H9 (cell line): Measurements from ENCODE around the gene DDX24. TPM values are rescaled to one million over a fixed set of nuclear protein-coding genes. Genes with fewer than 3 reads are reported as not detected.

Experiments
- DNase-seq: peaks from one replicate; pipeline ENCODE4 v3.0.0-alpha.2; 2017
- H2AFZ ChIP-seq: one replicate; pipeline ENCODE4 v1.6.1; 2013; ENCODE audit warnings: mild to moderate bottlenecking, low read length, control low read depth, moderate library complexity
- H2AK5ac ChIP-seq: 2 replicates; pipeline ENCODE4 v1.6.1; 2013; ENCODE audit warnings: low read length, control low read depth, mixed read lengths; ENCODE audit not compliant: insufficient read length
- H2BK120ac ChIP-seq: one replicate; pipeline ENCODE4 v1.6.1; 2013; ENCODE audit warnings: low read depth, mild to moderate bottlenecking, low read length, control low read depth, inconsistent platforms; ENCODE audit not compliant: poor library complexity, severe bottlenecking
- H2BK12ac ChIP-seq: 2 replicates; pipeline ENCODE4 v1.6.1; 2013; ENCODE audit warnings: low read length, control low read depth, mixed read lengths, low read depth; ENCODE audit not compliant: insufficient read length
- H2BK15ac ChIP-seq: 2 replicates; pipeline ENCODE4 v1.6.1; 2013; ENCODE audit warnings: low read depth, low read length, control low read depth
- H2BK20ac ChIP-seq: one replicate; pipeline ENCODE4 v1.6.1; 2013; ENCODE audit warnings: low read depth, mild to moderate bottlenecking, low read length, control low read depth, inconsistent platforms; ENCODE audit not compliant: poor library complexity, severe bottlenecking
- H2BK5ac ChIP-seq: 2 replicates; pipeline ENCODE4 v1.6.1; 2013; ENCODE audit warnings: low read length, control low read depth, mixed read lengths; ENCODE audit not compliant: insufficient read length
- H3K14ac ChIP-seq: 2 replicates; pipeline ENCODE4 v1.6.1; 2013; ENCODE audit warnings: low read length, control low read depth; ENCODE audit not compliant: insufficient read depth
- H3K18ac ChIP-seq: 2 replicates; pipeline ENCODE4 v1.6.1; 2013; ENCODE audit warnings: low read depth, mild to moderate bottlenecking, mixed read lengths, low read length, control low read depth; ENCODE audit not compliant: insufficient read length
- H3K23ac ChIP-seq: 2 replicates; pipeline ENCODE4 v1.6.1; 2013; ENCODE audit warnings: low read length, control low read depth, mixed read lengths, low read depth; ENCODE audit not compliant: insufficient read length
- H3K23me2 ChIP-seq: 2 replicates; pipeline ENCODE4 v1.6.1; 2013; ENCODE audit warnings: low read depth, mild to moderate bottlenecking, mixed read lengths, low read length, control low read depth; ENCODE audit not compliant: insufficient read length, poor library complexity, severe bottlenecking
- H3K27ac ChIP-seq: 2 replicates; pipeline ENCODE4 v1.5.1; 2013; ENCODE audit warnings: low read length, control low read depth, mixed read lengths, low read depth; ENCODE audit not compliant: insufficient read length
- H3K27me3 ChIP-seq: 2 replicates; pipeline ENCODE4 v1.6.1; 2013; ENCODE audit warnings: low read length, control low read depth, inconsistent platforms; ENCODE audit not compliant: insufficient read depth
- H3K4ac ChIP-seq: 2 replicates; pipeline ENCODE4 v1.6.1; 2013; ENCODE audit warnings: low read depth, mild to moderate bottlenecking, control low read depth, inconsistent platforms, low read length, moderate library complexity
- H3K4me1 ChIP-seq: 2 replicates; pipeline ENCODE4 v1.6.1; 2013; ENCODE audit warnings: low read length, control low read depth, inconsistent platforms; ENCODE audit not compliant: insufficient read depth
- H3K4me2 ChIP-seq: 2 replicates; pipeline ENCODE4 v1.6.1; 2013; ENCODE audit warnings: low read length, control low read depth, mixed read lengths; ENCODE audit not compliant: insufficient read length, insufficient read depth
- H3K56ac ChIP-seq: 2 replicates; pipeline ENCODE4 v1.6.1; 2013; ENCODE audit warnings: low read depth, mild to moderate bottlenecking, mixed read lengths, low read length, control low read depth; ENCODE audit not compliant: insufficient read length
- H3K79me1 ChIP-seq: 2 replicates; pipeline ENCODE4 v1.6.1; 2013; ENCODE audit warnings: low read depth, mild to moderate bottlenecking, moderate library complexity, low read length, control low read depth, inconsistent platforms; ENCODE audit not compliant: insufficient read depth, poor library complexity, severe bottlenecking
- H3K79me2 ChIP-seq: 2 replicates; pipeline ENCODE4 v1.6.1; 2013; ENCODE audit warnings: low read length, control low read depth, inconsistent platforms; ENCODE audit not compliant: insufficient read depth
- H3K9ac ChIP-seq: 2 replicates; pipeline ENCODE4 v1.6.1; 2013; ENCODE audit warnings: low read length, control low read depth, mixed read lengths; ENCODE audit not compliant: insufficient read length; ENCODE audit errors: extremely low read depth
- H3K9me3 ChIP-seq: one replicate; pipeline ENCODE4 v1.6.1; 2013; ENCODE audit warnings: low read depth, low read length, inconsistent platforms; ENCODE audit not compliant: control insufficient read depth
- H3T11ph ChIP-seq: one replicate; pipeline ENCODE4 v1.6.1; 2013; ENCODE audit warnings: mild to moderate bottlenecking, low read length, control low read depth, inconsistent platforms
- H4K20me1 ChIP-seq: one replicate; pipeline ENCODE4 v1.6.1; 2013; ENCODE audit not compliant: control insufficient read depth, insufficient read length, insufficient read depth
- H4K5ac ChIP-seq: 2 replicates; pipeline ENCODE4 v1.6.1; 2013; ENCODE audit warnings: low read depth, mild to moderate bottlenecking, mixed read lengths, low read length, control low read depth; ENCODE audit not compliant: insufficient read length
- H4K8ac ChIP-seq: replicated peaks from 2 replicates; pipeline ENCODE4 v1.6.1; 2013; ENCODE audit warnings: low read length, control low read depth, mixed read lengths, low read depth; ENCODE audit not compliant: insufficient read length
- H4K91ac ChIP-seq: 2 replicates; pipeline ENCODE4 v1.6.1; 2013; ENCODE audit warnings: low read depth, mild to moderate bottlenecking, moderate library complexity, mixed read lengths, low read length, control low read depth; ENCODE audit not compliant: insufficient read length
- H3K27ac Mint-ChIP-seq, 3 experiments: 2 replicates in 2 of 3; 3 replicates in 1 of 3; pipeline ENCODE4 v1.8.0; 2020 to 2021; ENCODE audit warnings: mixed read lengths in 3 of 3, mild to moderate bottlenecking in 1 of 3, moderate library complexity in 1 of 3
- H3K27me3 Mint-ChIP-seq: 2 replicates; pipeline ENCODE4 v1.8.0; 2021; ENCODE audit warnings: low read depth, mild to moderate bottlenecking, moderate library complexity, mixed read lengths
- H3K36me3 Mint-ChIP-seq, 3 experiments: 2 replicates in 2 of 3; 3 replicates in 1 of 3; pipeline ENCODE4 v1.8.0; 2020 to 2021; ENCODE audit warnings: low read depth in 3 of 3, mixed read lengths in 3 of 3; ENCODE audit not compliant: insufficient read depth in 1 of 3
- H3K4me1 Mint-ChIP-seq, 2 experiments: 2 replicates each; pipeline ENCODE4 v1.8.0; 2020; ENCODE audit warnings: mixed read lengths in 2 of 2
- H3K4me3 Mint-ChIP-seq, 2 experiments: 2 replicates in 1 of 2; 3 replicates in 1 of 2; pipeline ENCODE4 v1.8.0; 2020 to 2021; ENCODE audit warnings: mild to moderate bottlenecking in 2 of 2, mixed read lengths in 2 of 2, moderate library complexity in 1 of 2
- H3K9me3 Mint-ChIP-seq, 2 experiments: 2 replicates in 1 of 2; 3 replicates in 1 of 2; pipeline ENCODE4 v1.8.0; 2020; ENCODE audit warnings: mild to moderate bottlenecking in 2 of 2, mixed read lengths in 2 of 2, moderate library complexity in 1 of 2
- WGBS: extraction: QIAGEN DNeasy Blood & Tissue Kit; methylation state at CpG from one replicate; pipeline ENCODE4 v1.1.7; 2013; ENCODE audit warnings: missing lambda C conversion rate, low lambda C conversion rate, mixed read lengths; ENCODE audit not compliant: insufficient read length; ENCODE audit errors: extremely low coverage; 5-methylcytosine and 5-hydroxymethylcytosine counted together
- total RNA-seq: library from RNA; stranded (reverse); gene quantifications from 2 replicates; pipeline ENCODE4 v1.2.1, GENCODE V29; 2021
- TF ChIP-seq, protein P1 (sequence below): fragments of 200-600 bp; sonication (generic); conservative IDR thresholded peaks from 3 replicates; pipeline ENCODE4 v1.8.0; 2021; ENCODE audit warnings: antibody characterized with exemption, mild to moderate bottlenecking

DDX24 gene
- total RNA-seq, 1 experiment from 2014 or later, result 172 TPM

GRCh38 chr14:94044476-94045091 lies 36.4 kb downstream of the DDX24 start:
- H2BK5ac ChIP-seq, result no peak overlapping the region
- no peak overlapping the region for H2BK12ac ChIP-seq
- H4K5ac ChIP-seq, result no peak overlapping the region
- H2AFZ ChIP-seq, result no peak overlapping the region
- H3K23me2 ChIP-seq, result no peaks in the 10 kb centered on the region
- Mint-ChIP-seq H3K9me3 (no peaks in the 10 kb centered on the region), H3K27ac (no peak overlapping the region), H3K4me3 (no peak overlapping the region), H3K27me3 (no peaks in the 10 kb centered on the region), H3K4me1 (peaks cover 0 to 9% of the 10 kb centered on the region in 2 experiments; a peak in 2 of 4 replicates), H3K36me3 (peaks cover 0 to 56% (median 38%) of the 10 kb centered on the region in 3 experiments)
- WGBS, result no CpG with 5 or more reads among the region's 20 CpGs
- H3K4ac ChIP-seq, result no peak overlapping the region
- H3K9ac ChIP-seq, result no peak overlapping the region
- H3K4me2 ChIP-seq, result no peak overlapping the region
- no peak overlapping the region for H2AK5ac ChIP-seq
- H3T11ph ChIP-seq, result no peak overlapping the region
- no peak for DNase-seq
- H3K4me1 ChIP-seq, result no peaks in the 10 kb centered on the region
- no peak overlapping the region for H3K23ac ChIP-seq
- H3K27ac ChIP-seq, result no peak overlapping the region
- H4K20me1 ChIP-seq, result no peaks in the 10 kb centered on the region
- H4K8ac ChIP-seq, result no peak overlapping the region
- no peaks in the 10 kb centered on the region for H3K79me1 ChIP-seq
- no peak overlapping the region for H2BK20ac ChIP-seq
- TF ChIP-seq, protein P1, sequence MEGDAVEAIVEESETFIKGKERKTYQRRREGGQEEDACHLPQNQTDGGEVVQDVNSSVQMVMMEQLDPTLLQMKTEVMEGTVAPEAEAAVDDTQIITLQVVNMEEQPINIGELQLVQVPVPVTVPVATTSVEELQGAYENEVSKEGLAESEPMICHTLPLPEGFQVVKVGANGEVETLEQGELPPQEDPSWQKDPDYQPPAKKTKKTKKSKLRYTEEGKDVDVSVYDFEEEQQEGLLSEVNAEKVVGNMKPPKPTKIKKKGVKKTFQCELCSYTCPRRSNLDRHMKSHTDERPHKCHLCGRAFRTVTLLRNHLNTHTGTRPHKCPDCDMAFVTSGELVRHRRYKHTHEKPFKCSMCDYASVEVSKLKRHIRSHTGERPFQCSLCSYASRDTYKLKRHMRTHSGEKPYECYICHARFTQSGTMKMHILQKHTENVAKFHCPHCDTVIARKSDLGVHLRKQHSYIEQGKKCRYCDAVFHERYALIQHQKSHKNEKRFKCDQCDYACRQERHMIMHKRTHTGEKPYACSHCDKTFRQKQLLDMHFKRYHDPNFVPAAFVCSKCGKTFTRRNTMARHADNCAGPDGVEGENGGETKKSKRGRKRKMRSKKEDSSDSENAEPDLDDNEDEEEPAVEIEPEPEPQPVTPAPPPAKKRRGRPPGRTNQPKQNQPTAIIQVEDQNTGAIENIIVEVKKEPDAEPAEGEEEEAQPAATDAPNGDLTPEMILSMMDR, result no peak
- H3K18ac ChIP-seq, result no peak overlapping the region
- no peaks in the 10 kb centered on the region for H3K27me3 ChIP-seq
- H4K91ac ChIP-seq, result no peak overlapping the region
- no peaks in the 10 kb centered on the region for H3K9me3 ChIP-seq
- H2BK15ac ChIP-seq, result no peak overlapping the region
- H3K79me2 ChIP-seq, result no peaks in the 10 kb centered on the region
- no peak overlapping the region for H3K56ac ChIP-seq
- no peak overlapping the region for H2BK120ac ChIP-seq
- H3K14ac ChIP-seq, result no peak overlapping the region; the same call in 1 of the 2 replicates
